Stimulated activated CD4-positive, alpha-beta T cell treated with anti-CD3 and anti-CD28 coated beads, Interleukin-1b, Interleukin-23, amount 100 ng/mL, for 24 hours (primary cell): Measurements from ENCODE around the gene HYDIN.
"Not testable (repeated sequence)": the region's sequence is repeated elsewhere in the genome, so short reads cannot be mapped to it uniquely, and the experiment has no call there.

Experiments
- DNase-seq, 4 experiments: peaks; one replicate each; pipeline ENCODE4 v3.0.0-alpha.2; 2020; ENCODE audit warnings: low read depth in 4 of 4, low spot score in 1 of 4

HYDIN gene

DNA sequence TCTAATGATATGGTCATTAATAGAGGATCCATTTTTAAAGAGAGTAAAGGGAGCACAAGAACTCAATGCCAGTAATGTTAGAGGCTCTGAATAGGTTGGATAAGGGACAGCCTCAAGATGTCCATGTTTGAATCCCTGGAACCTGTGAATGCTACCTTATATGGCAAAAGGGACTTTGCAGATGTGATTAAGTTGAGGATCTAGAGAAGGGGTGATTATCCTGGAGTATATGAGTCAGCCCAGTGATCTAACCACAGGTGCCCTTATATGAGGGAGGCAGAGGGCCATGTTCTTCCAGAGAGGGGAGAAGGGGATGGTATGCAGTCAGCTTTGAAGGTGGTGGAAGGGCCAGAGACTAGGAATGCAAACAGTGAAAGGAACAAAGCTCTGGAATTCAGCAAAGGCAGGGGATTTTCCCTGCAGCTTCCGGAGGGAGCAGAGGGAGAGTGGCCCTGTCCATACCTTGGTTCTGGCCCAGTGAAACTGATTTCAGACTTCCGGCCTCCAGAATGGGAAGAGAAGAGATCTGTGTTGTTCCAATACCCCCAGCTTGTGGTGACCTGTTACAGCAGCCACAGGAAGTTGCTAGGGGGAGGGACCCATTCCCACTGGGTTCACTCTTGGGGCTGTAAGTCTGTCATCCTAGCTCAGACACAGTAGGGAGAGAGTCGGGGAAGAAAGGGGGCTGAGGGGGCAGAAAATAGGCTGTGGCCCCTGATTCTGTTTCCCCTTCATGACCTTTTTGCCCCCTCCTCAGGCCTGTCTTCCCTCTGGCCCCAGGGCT is 220.9 kb downstream of the HYDIN start:
- DNase-seq, result not testable (repeated sequence)

GRCh38 chr16:71006516-71006915 is 224.0 kb downstream of the HYDIN start:
- DNase-seq, result not testable (repeated sequence)

- DNase-seq, result not testable (repeated sequence)
These were observed 230.8 kb downstream of the HYDIN start for GRCh38 chr16:70999735-71000134.

DNA sequence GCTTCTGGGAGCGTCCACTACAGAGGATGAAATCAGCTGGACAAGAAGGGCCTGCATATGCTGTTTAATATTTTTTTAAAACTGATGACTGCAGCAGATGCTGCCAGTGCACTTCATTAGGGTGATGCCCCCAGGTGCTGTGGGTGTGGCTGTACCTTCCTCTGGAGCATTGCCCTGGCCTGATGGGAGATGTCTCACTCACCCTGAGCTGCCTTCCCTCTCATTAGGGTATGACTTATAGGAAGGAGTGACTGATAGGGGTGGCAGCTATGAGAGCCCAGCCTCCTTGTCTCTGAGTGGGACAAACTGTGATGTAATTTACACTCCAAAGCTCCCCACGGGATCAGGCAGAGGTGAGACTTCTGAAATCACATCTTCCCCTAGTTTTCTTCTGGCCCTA is 234.7 kb downstream of the HYDIN start:
- DNase-seq, result not testable (repeated sequence)

DNA sequence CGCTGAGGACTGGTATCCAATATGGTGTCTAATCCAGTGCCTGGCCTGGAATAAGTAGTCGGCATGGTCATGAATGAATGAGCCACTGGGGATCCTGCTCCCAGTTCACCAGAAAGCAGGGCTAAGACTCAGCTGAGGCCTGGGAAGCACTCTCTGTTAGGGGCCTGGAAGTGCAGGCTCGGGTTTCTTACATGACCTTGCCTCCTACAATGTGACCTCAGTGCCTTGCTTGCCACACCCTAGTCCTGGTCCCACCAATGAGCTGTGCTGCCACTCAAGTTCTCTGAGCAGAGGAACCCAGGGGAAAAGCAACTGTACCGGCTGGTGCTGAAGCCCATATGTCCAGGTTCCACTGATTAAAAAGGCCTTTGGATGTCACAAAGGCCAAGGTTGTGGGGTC is 238.0 kb downstream of the HYDIN start:
- not testable (repeated sequence) for DNase-seq

- DNase-seq, result not testable (repeated sequence)
These were observed 243.4 kb downstream of the HYDIN start for GRCh38 chr16:70987019-70987715.

- not testable (repeated sequence) for DNase-seq
These were observed 245.8 kb downstream of the HYDIN start for GRCh38 chr16:70984675-70985074.

GRCh38 chr16:70968332-70968731 is 262.2 kb downstream of the HYDIN start:
- DNase-seq, result not testable (repeated sequence)

GRCh38 chr16:70960169-70960568 is 270.4 kb downstream of the HYDIN start:
- DNase-seq, result not testable (repeated sequence)

GRCh38 chr16:70954922-70955321 is 275.6 kb downstream of the HYDIN start:
- DNase-seq, result not testable (repeated sequence)

DNA sequence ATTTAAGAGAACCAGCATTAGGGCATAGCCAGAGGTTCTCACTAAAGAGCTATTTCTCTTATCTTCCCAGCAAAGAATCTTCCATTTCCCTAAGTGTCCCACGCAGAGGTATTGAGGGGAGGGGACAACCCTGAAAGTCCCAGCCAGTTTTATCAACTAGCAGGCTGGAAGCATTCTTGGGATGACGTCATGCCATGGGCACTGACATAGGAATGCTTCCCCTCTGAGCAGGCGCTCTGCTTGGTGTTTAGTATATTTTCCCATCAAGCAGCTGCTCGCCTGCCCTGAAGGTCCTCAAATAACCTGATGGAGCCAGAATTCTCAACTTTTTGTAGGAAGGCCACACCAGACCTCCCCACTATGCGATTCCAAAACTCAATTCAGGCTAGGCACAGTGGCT is 276.7 kb downstream of the HYDIN start:
- not testable (repeated sequence) for DNase-seq

DNA sequence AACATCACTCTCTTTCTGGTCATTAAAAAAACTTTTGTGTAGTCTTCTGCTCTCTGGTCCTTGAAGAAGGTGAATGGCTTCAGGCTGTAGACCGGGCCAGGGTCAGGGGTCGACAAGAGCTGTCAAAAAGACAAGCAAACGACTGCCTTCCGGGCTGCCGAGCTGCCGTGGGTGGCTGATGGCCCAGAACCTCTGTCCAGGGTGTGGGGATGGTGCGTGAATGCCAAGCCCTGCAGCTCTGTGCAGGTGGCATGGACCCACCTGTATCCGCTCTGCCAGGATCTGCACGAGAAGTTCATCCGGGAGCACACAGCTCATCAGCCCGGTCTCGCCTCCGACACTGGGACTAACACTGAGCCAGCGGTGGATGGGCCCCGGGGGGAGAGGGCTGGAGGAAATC is 287.0 kb downstream of the HYDIN start:
- DNase-seq, result not testable (repeated sequence)

DNA sequence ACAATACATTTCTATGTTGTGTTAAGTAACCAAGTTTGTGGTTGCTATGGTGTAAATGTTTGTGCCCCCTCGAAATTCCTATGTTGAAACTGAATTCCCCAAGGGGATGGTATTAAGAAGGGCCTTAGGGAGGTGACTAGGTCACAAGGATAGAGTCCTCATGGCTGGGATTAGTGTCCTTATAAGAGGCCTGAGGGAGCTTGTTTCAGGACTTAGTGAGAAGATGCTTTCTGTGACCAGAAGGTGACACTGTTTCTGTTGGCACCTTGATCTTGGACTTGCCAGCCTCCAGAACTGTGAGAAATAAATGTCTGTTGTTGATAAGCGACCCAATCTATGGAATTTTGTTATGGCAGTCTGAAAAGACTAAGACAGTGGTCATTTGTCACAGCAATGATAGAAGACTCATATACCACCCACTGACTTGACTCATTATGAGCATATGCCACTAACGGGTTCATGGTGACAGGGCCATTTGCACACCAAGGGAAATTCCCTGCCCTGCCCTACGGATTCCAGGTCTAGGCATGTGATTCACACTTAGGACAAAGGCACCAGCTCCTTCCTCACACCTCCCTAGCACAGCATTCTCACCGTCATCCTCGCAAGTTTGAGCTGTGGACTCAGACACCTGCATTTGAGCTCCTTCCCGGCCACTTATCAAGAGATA is 290.7 kb downstream of the HYDIN start:
- not testable (repeated sequence) for DNase-seq

- not testable (repeated sequence) for DNase-seq
These were observed 293.6 kb downstream of the HYDIN start for GRCh38 chr16:70936781-70937525.

- DNase-seq, result not testable (repeated sequence)
These were observed 295.2 kb downstream of the HYDIN start for GRCh38 chr16:70935325-70935724.

GRCh38 chr16:70933746-70934145 is 296.8 kb downstream of the HYDIN start:
- DNase-seq, result not testable (repeated sequence)

DNA sequence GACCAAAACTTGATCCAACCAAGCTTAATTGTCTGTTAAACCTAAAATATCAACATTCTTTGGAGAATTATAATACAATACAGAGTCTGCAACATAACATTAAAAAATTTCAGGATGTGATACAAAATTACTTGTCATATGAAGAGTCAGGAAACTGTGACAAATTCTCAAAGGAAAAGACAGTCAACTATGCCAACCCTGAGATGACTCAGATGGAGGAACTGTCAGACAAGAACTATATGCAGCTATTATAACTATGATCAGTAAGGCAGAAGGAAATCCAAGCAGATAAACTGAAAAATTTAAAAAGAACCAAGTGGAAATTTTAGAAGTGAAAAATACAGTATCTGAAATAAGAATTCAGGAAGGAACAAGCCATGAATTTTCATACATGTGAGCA is 299.8 kb downstream of the HYDIN start:
- not testable (repeated sequence) for DNase-seq

- not testable (repeated sequence) for DNase-seq
These were observed 308.4 kb downstream of the HYDIN start for GRCh38 chr16:70922164-70922563.

DNA sequence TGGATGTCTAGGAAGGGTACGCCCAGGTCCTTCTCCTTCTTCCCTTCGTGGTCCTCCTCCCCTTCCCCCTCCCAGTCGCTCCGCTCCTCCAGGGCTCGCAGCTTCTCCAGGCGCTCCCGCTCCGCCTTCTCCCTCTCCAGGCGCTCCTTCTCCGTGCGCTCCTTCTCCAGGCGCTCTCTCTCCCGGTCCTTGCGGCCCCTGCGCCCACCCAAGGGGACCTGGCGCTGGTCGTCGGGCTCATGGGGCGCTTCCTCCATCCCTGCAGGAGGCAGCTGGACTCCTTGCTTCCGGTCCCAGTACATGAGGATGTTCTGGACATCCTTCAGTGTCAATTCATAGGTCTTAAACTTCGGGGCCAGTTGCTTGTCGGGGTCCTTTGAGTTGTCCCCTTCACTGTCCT is 309.9 kb downstream of the HYDIN start:
- not testable (repeated sequence) for DNase-seq

DNA sequence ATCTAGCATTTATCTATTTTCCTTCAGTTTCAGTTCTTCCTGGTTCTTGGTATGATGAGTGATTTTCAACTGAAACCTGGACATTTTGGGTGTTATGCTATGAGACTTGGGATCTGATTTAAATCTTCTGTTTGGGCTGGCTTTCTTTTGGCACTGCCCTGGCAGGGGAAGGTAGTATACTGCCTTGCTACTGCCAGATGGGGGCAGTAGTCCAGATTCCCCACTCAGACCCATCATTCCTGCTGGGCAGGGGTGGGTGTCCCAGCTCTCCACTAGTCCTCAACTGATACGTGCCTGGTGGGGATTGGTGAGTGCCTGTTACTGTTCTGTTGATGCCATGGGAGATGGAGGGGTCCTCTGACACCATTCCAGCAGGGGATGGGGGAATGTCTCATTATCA is 342.3 kb downstream of the HYDIN start:
- DNase-seq, result not testable (repeated sequence)

GRCh38 chr16:70884652-70885051 is 345.9 kb downstream of the HYDIN start:
- DNase-seq, result not testable (repeated sequence)
